ENCODE results near the gene LRFN2. TPM values are rescaled to one million over a fixed set of nuclear protein-coding genes. Genes with fewer than 3 reads are reported as not detected.

The LRFN2 gene
- total RNA-seq, 2 donors from 2014 or later: 0.62 TPM; not detected in 1

DNA sequence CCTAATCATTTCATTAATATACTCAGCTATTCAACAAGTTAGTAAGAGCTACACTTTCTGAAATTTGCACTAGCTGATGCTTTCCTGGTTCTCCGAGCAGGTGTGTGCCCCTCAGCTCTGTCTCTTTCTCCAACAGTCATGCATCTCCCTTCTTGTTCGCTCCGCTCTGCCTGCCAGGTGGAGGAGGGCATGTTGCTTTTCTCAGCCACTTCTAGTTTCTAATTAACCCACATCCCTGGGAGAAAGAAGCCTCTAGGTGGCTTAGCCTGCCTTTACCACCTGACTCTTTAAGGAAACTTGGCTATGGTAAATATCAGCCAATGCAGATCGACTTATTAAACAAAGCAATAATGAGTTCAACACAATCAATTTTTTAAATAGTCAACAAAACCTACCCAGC, 34.2 kb downstream of the LRFN2 start:
- Histone ChIP-seq H3K4me1 (replicated peaks) (no peaks in the 10 kb centered on the region), H3K36me3 (no peaks in the 10 kb centered on the region), H3K27ac (no peak overlapping the region), H3K4me3 (no peak overlapping the region), H3K27me3 (replicated peaks; ENCODE audit: insufficient read depth) (no peaks in the 10 kb centered on the region), H3K9me3 (no peaks in the 10 kb centered on the region)
- 60% methylated on average over 4 of the region's 4 CpGs for WGBS
- TF ChIP-seq, protein P1, sequence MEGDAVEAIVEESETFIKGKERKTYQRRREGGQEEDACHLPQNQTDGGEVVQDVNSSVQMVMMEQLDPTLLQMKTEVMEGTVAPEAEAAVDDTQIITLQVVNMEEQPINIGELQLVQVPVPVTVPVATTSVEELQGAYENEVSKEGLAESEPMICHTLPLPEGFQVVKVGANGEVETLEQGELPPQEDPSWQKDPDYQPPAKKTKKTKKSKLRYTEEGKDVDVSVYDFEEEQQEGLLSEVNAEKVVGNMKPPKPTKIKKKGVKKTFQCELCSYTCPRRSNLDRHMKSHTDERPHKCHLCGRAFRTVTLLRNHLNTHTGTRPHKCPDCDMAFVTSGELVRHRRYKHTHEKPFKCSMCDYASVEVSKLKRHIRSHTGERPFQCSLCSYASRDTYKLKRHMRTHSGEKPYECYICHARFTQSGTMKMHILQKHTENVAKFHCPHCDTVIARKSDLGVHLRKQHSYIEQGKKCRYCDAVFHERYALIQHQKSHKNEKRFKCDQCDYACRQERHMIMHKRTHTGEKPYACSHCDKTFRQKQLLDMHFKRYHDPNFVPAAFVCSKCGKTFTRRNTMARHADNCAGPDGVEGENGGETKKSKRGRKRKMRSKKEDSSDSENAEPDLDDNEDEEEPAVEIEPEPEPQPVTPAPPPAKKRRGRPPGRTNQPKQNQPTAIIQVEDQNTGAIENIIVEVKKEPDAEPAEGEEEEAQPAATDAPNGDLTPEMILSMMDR (IDR thresholded peaks at IDR 0.05): no peak
- no peak for TF ChIP-seq POLR2AphosphoS5 (IDR thresholded peaks at IDR 0.05)
- no peak for TF ChIP-seq POLR2A (IDR thresholded peaks at IDR 0.05)
- DNase-seq (ENCODE audit: low spot score): no peak
- intact Hi-C loops (cut with DNase I): no loop called here

DNA sequence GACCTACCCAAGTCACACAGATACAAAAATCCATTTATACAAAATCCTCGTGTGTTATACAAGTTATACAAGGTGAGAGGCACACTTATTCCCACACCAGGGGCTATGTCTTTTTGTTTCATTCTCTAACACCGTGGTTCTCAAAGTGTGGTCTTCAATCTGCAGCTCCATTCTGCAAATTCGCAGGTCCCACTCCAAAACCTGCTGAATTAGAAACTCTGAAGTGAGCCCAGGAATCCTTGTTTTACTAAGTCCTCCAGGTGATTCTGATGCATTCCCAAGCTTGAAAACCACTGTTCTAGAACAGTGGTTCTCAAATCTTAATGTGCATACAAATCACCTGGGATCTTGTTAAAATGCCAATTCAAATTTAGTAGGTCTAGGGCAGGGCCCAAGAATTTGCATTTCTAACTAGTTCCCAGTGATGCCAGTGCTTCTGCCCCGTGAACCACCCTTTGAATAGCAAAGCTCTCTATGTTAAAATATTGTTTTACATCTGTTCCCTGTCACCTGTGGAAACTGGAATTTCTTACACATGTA, 35.1 kb downstream of the LRFN2 start:
- Histone ChIP-seq H3K9me3 (no peaks in the 10 kb centered on the region), H3K4me3 (no peak overlapping the region), H3K36me3 (no peaks in the 10 kb centered on the region), H3K27ac (no peak overlapping the region), H3K4me1 (replicated peaks) (no peaks in the 10 kb centered on the region), H3K27me3 (replicated peaks; ENCODE audit: insufficient read depth) (no peaks in the 10 kb centered on the region)
- no peak for DNase-seq (ENCODE audit: low spot score)
- TF ChIP-seq POLR2AphosphoS5 (IDR thresholded peaks at IDR 0.05): no peak
- TF ChIP-seq POLR2A (IDR thresholded peaks at IDR 0.05): no peak
- TF ChIP-seq, protein P1 (IDR thresholded peaks at IDR 0.05): no peak
- 65% methylated on average over 4 of the region's 4 CpGs for WGBS
- intact Hi-C loops (cut with DNase I): no loop called here

DNA sequence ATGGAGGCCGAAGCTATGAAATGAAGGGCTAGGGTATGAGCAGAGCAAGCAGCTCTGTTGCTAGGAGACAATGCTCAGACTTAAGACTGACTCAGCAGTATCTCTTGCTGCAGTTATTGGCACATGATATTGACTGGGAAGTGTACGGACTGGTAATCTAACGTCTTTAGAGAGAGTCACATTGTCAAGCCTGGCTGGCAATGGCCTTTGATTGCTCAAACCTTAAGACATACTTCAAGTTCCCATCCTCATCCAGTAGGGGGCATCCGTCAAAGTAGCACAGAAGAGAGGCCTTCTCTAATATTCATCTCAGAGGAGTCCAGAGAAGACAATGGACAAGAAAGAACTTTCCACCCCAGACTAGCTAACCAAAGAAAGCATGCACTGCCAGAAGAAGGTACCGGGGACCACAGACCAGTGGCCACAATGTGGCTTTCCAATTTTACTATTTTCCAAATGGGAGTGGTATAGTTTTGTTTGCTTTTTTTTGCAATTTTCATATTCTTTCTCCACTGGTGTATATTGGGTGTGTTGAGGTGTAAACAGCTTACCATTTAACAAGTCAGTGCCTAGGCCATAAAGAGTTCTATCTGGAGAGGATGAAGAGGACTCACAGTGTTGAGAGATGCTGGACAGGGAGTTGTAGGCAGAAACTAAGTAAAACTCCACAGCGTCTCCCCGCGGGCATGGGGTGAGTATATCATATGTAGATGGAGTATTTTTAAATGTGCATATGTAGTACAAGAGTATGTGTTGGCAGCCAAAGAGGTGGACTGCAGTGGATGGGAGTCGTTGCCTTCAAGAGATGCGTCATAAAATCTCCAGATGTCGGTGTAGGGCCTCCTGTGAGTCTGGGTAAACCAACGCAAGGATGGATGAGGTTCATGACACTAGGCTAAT, 36.7 kb downstream of the LRFN2 start:
- WGBS: 84% methylated on average over 12 of the region's 12 CpGs
- intact Hi-C loops (cut with DNase I): no loop called here
- H3K9me3 ChIP-seq: no peaks in the 10 kb centered on the region
- peak; percentile 8 for DNase-seq (ENCODE audit: low spot score)
- TF ChIP-seq POLR2A (IDR thresholded peaks at IDR 0.05): no peak
- no peak for TF ChIP-seq POLR2AphosphoS5 (IDR thresholded peaks at IDR 0.05)
- TF ChIP-seq, protein P1 (IDR thresholded peaks at IDR 0.05): peak in 3 of 4 experiments; percentile 20 to 39 (median 28)
- no peaks in the 10 kb centered on the region for H3K36me3 ChIP-seq
- no peak overlapping the region for H3K27ac ChIP-seq
- no peak overlapping the region for H3K4me3 ChIP-seq
- H3K4me1 ChIP-seq (replicated peaks): no peaks in the 10 kb centered on the region
- no peaks in the 10 kb centered on the region for H3K27me3 ChIP-seq (replicated peaks; ENCODE audit: insufficient read depth)

DNA sequence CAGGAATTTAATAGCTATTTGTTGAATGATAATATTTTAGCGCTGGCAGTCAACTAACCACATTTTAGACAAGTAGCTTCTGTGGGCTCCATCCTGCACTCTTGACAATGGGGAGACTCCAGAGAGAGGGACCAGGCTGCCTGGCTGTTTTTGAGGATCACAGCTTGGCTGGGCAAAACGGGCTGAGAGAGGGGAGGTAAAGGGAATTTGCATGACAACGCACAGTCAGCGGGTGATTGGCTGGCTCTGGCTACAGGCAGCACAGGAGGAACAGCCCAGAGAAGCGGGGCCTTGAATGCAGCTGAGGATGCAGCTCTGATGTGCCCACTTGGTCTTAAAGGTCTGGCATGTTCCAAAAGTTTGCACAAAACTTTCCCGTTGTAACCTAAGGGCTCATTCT, 41.2 kb downstream of the LRFN2 start:
- DNase-seq (ENCODE audit: low spot score): no peak
- no peaks in the 10 kb centered on the region for H3K27me3 ChIP-seq (replicated peaks; ENCODE audit: insufficient read depth)
- intact Hi-C loops (cut with DNase I): no loop called here
- no peak overlapping the region for H3K27ac ChIP-seq
- no peak for TF ChIP-seq POLR2A (IDR thresholded peaks at IDR 0.05)
- TF ChIP-seq, protein P1 (IDR thresholded peaks at IDR 0.05): no peak
- TF ChIP-seq POLR2AphosphoS5 (IDR thresholded peaks at IDR 0.05): no peak
- H3K4me3 ChIP-seq: no peak overlapping the region
- H3K9me3 ChIP-seq: no peaks in the 10 kb centered on the region
- H3K36me3 ChIP-seq: no peaks in the 10 kb centered on the region
- no peaks in the 10 kb centered on the region for H3K4me1 ChIP-seq (replicated peaks)
- WGBS: 72% methylated on average over 6 of the region's 6 CpGs

All from prostate gland (tissue), 2 donors.